Spleen (tissue), 11 donors: ENCODE measurements around the gene SOX6. TPM values are rescaled to one million over a fixed set of nuclear protein-coding genes. Genes with fewer than 3 reads are reported as not detected.
"Not testable (repeated sequence)": the region's sequence is repeated elsewhere in the genome, so short reads cannot be mapped to it uniquely, and the experiment has no call there.

ENCODE experiments used
- DNase-seq: peaks from one replicate; pipeline ENCODE4 v3.0.0-alpha.2; 2020
- H3K27ac ChIP-seq, 8 donors: fragments of 200-600 bp; sonication (generic) in 7 of 8; 1 replicate in 4 of 8; 2 replicates in 4 of 8; pipeline versions ENCODE4 v1.5.0 to v1.8.0; 2016 to 2021; ENCODE audit warnings: inconsistent platforms in 4 of 8, mild to moderate bottlenecking in 4 of 8, moderate library complexity in 1 of 8
- H3K27me3 ChIP-seq, 7 donors: fragments of 200-600 bp; sonication (generic) in 6 of 7; replicated peaks in 1 of 7; 1 replicate in 4 of 7; 2 replicates in 3 of 7; pipeline versions ENCODE4 v1.5.0 to v1.8.0; 2016 to 2021; ENCODE audit warnings: inconsistent platforms in 3 of 7, mild to moderate bottlenecking in 1 of 7
- H3K36me3 ChIP-seq, 6 donors: fragments of 200-600 bp; sonication (generic) in 5 of 6; 1 replicate in 4 of 6; 2 replicates in 2 of 6; pipeline versions ENCODE4 v1.5.0 to v1.8.0; 2016 to 2021; ENCODE audit warnings: inconsistent platforms in 2 of 6
- H3K4me1 ChIP-seq, 6 donors: fragments of 200-600 bp; sonication (generic) in 5 of 6; 1 replicate in 3 of 6; 2 replicates in 3 of 6; pipeline versions ENCODE4 v1.5.0 to v1.8.0; 2016 to 2021; ENCODE audit warnings: inconsistent platforms in 3 of 6
- H3K4me3 ChIP-seq, 8 donors: fragments of 200-600 bp; sonication (generic) in 7 of 8; 1 replicate in 4 of 8; 2 replicates in 4 of 8; pipeline versions ENCODE4 v1.5.0 to v1.8.0; 2016 to 2021; ENCODE audit warnings: inconsistent platforms in 4 of 8, mild to moderate bottlenecking in 4 of 8, moderate library complexity in 2 of 8
- H3K9me3 ChIP-seq, 8 donors: fragments of 200-600 bp; sonication (generic) in 7 of 8; 1 replicate in 4 of 8; 2 replicates in 4 of 8; pipeline versions ENCODE4 v1.5.0 to v1.8.0; 2016 to 2021; ENCODE audit warnings: inconsistent platforms in 4 of 8
- CTCF ChIP-seq, 11 experiments: fragments of 200-600 bp in 7 of 11; fragments of 450-650 bp in 4 of 11; sonication (generic) in 4 of 11; IDR thresholded peaks in 8 of 11; conservative IDR thresholded peaks in 3 of 11; 1 replicate in 7 of 11; 2 replicates in 4 of 11; pipeline versions ENCODE4 v1.4.0 to v1.8.0; 2016 to 2021; ENCODE audit warnings: antibody characterized with exemption in 11 of 11, inconsistent platforms in 4 of 11, mild to moderate bottlenecking in 1 of 11
- POLR2A ChIP-seq, 3 donors: fragments of 450-650 bp; IDR thresholded peaks; one replicate each; pipeline ENCODE4 v1.5.1; 2017; ENCODE audit warnings: antibody characterized with exemption in 3 of 3, mild to moderate bottlenecking in 1 of 3
- POLR2AphosphoS5 ChIP-seq, 3 donors: sonication (generic); formaldehyde crosslinking; IDR thresholded peaks; one replicate each; pipeline ENCODE4 v1.5.1; 2017; ENCODE audit warnings: antibody characterized with exemption in 3 of 3
- WGBS, 5 donors: extraction: QIAGEN DNeasy Blood & Tissue Kit in 3 of 5; methylation state at CpG; one replicate each; pipeline versions ENCODE4 v1.1.5 to v1.1.7; 2013 to 2018; 5-methylcytosine and 5-hydroxymethylcytosine counted together
- intact Hi-C: fragments of 100-400 bp; cut with DNase I; formaldehyde crosslinking; loops from one replicate; pipeline ENCODE4 v1.15.0; 2023; ENCODE audit warnings: low total_unique reads
- polyA plus RNA-seq, 3 donors: library from polyadenylated mRNA; stranded (reverse); fragments of 200-250 nt; gene quantifications; one replicate each; pipeline ENCODE4 v1.2.1, GENCODE V29; 2013
- total RNA-seq, 7 donors: library from RNA; depleted of rRNA in 3 of 7; stranded (reverse); fragments of >200 nt in 3 of 7; fragmentation: NEBNext Ultra II Directional in 4 of 7; extraction: Animal tissue kit (Norgen Biotek cat#: 25700) in 4 of 7; gene quantifications; one replicate each; pipeline versions ENCODE4 v1.1.0 to v1.2.1, GENCODE V29; 2016 to 2021
- donor health status: healthy with polysubstance abuse.
- donor health status: DM: no; HTN: no; CAD: no; lungs with moderate emphysema.
- donor health status: DM: no; HTN: no; CAD: no.
- donor health status: Bipolar disorder and iron deficiency.
- donor health status: healthy.
- donor health status: DM: no; HTN: no; CAD: no.
- donor health status: DM: yes; HTN: yes; CAD: no.

Gene SOX6
- total and polyA plus RNA-seq, 10 donors: 0.11 to 12.4 (median 3.7) TPM

GRCh38 chr11:16382186-16382585, 25.8 kb upstream of the SOX6 start:
- intact Hi-C loops: no loop called here
- WGBS, 5 donors: 73 to 91% (median 75%) methylated on average over 5 of the region's 5 CpGs

GRCh38 chr11:16380941-16381568, 24.7 kb upstream of the SOX6 start:
- Histone ChIP-seq H3K4me1 (no peaks in the 10 kb centered on the region), H3K4me3 (no peak overlapping the region), H3K27ac (no peak overlapping the region), H3K9me3 (peaks cover 0 to 2% (median 0%) of the 10 kb centered on the region in 8 donors), H3K27me3 (no peaks in the 10 kb centered on the region), H3K36me3 (no peaks in the 10 kb centered on the region)
- TF ChIP-seq CTCF (IDR thresholded peaks at IDR 0.05 in 8 of 11, conservative IDR thresholded peaks at IDR 0.05 in 3 of 11) (no peak), POLR2A (IDR thresholded peaks at IDR 0.05) (no peak), POLR2AphosphoS5 (IDR thresholded peaks at IDR 0.05) (no peak)
- intact Hi-C loops: no loop called here
- DNase-seq: no peak

More at GRCh38 chr11:16382186-16382585, 25.8 kb upstream of the SOX6 start:
- H3K4me3 ChIP-seq: no peak overlapping the region
- no peaks in the 10 kb centered on the region for H3K4me1 ChIP-seq
- DNase-seq: no peak
- no peaks in the 10 kb centered on the region for H3K36me3 ChIP-seq
- no peaks in the 10 kb centered on the region for H3K9me3 ChIP-seq
- no peak for TF ChIP-seq POLR2AphosphoS5 (IDR thresholded peaks at IDR 0.05)
- no peak for TF ChIP-seq CTCF (IDR thresholded peaks at IDR 0.05 in 8 of 11, conservative IDR thresholded peaks at IDR 0.05 in 3 of 11)
- TF ChIP-seq POLR2A (IDR thresholded peaks at IDR 0.05): no peak
- no peak overlapping the region for H3K27ac ChIP-seq
- no peaks in the 10 kb centered on the region for H3K27me3 ChIP-seq

- Histone ChIP-seq H3K27ac (no peak overlapping the region), H3K4me3 (no peak overlapping the region), H3K4me1 (no peaks in the 10 kb centered on the region), H3K9me3 (peaks cover 0 to 9% (median 2%) of the 10 kb centered on the region in 8 donors), H3K27me3 (no peaks in the 10 kb centered on the region), H3K36me3 (no peaks in the 10 kb centered on the region)
- WGBS, 5 donors: 87 to 97% (median 93%) methylated on average over 2 of the region's 2 CpGs
- no peak for DNase-seq
- intact Hi-C loops: no loop called here
- no peak for TF ChIP-seq POLR2AphosphoS5 (IDR thresholded peaks at IDR 0.05)
- TF ChIP-seq POLR2A (IDR thresholded peaks at IDR 0.05): no peak
- no peak for TF ChIP-seq CTCF (IDR thresholded peaks at IDR 0.05 in 8 of 11, conservative IDR thresholded peaks at IDR 0.05 in 3 of 11)
Measured at GRCh38 chr11:16378906-16379305, 22.6 kb upstream of the SOX6 start.

- intact Hi-C loops: no loop called here
- TF ChIP-seq POLR2A (IDR thresholded peaks at IDR 0.05) (no peak), POLR2AphosphoS5 (IDR thresholded peaks at IDR 0.05) (no peak), CTCF (IDR thresholded peaks at IDR 0.05 in 8 of 11, conservative IDR thresholded peaks at IDR 0.05 in 3 of 11) (no peak)
- WGBS, 5 donors: 78 to 85% (median 84%) methylated on average over 5 of the region's 5 CpGs
Measured at GRCh38 chr11:16377746-16378145, 21.4 kb upstream of the SOX6 start.

GRCh38 chr11:16375664-16376063, 19.3 kb upstream of the SOX6 start:
- H3K27ac ChIP-seq, H3K9me3 ChIP-seq, intact Hi-C loops, H3K4me1 ChIP-seq, H3K4me3 ChIP-seq, H3K27me3 ChIP-seq, H3K36me3 ChIP-seq, DNase-seq: not testable (repeated sequence)
- WGBS, 5 donors: 91 to 96% (median 93%) methylated on average over 3 of the region's 3 CpGs

More at GRCh38 chr11:16377746-16378145, 21.4 kb upstream of the SOX6 start:
- Histone ChIP-seq H3K4me3 (no peak overlapping the region), H3K36me3 (no peaks in the 10 kb centered on the region), H3K27ac (no peak overlapping the region), H3K4me1 (no peaks in the 10 kb centered on the region), H3K27me3 (no peaks in the 10 kb centered on the region), H3K9me3 (peaks cover 0 to 9% (median 2%) of the 10 kb centered on the region in 8 donors)
- no peak for DNase-seq
